CD4-positive, CD25-positive, alpha-beta regulatory T cell (primary cell): ENCODE data around the gene CERS6. TPM values are rescaled to one million over a fixed set of nuclear protein-coding genes. Genes with fewer than 3 reads are reported as not detected.

Source experiments
- ATAC-seq, 2 donors: fragments of 150-1000 bp; cut with Tn5 transposase; one replicate each; pipeline ENCODE4 v1.10.0; 2021; ENCODE audit warnings: low read depth in 2 of 2, moderate number of reproducible peaks in 2 of 2, moderate library complexity in 1 of 2
- DNase-seq, 3 donors: peaks; one replicate each; pipeline versions ENCODE4 v3.0.0 to v3.0.0-alpha.2; 2012 to 2022; ENCODE audit warnings: mixed read lengths in 1 of 3
- H3K27ac ChIP-seq: one replicate; pipeline ENCODE4 v1.7.0; 2013; ENCODE audit warnings: mild to moderate bottlenecking, low read length; ENCODE audit not compliant: insufficient read depth, poor library complexity, severe bottlenecking
- H3K27me3 ChIP-seq: one replicate; pipeline ENCODE4 v1.7.0; 2013; ENCODE audit warnings: low read length; ENCODE audit not compliant: control insufficient read depth, insufficient read depth
- H3K36me3 ChIP-seq: one replicate; pipeline ENCODE4 v1.7.0; 2013; ENCODE audit warnings: mild to moderate bottlenecking, low read length, moderate library complexity; ENCODE audit not compliant: control insufficient read depth, insufficient read depth
- H3K4me1 ChIP-seq: 2 replicates; pipeline ENCODE4 v1.7.0; 2013; ENCODE audit warnings: mild to moderate bottlenecking, low read length; ENCODE audit not compliant: insufficient read depth, control insufficient read depth, poor library complexity, severe bottlenecking
- H3K4me3 ChIP-seq: one replicate; pipeline ENCODE4 v1.7.0; 2013; ENCODE audit warnings: low read depth, mild to moderate bottlenecking, low read length, moderate library complexity
- H3K9me3 ChIP-seq, 2 experiments: 1 replicate in 1 of 2; 2 replicates in 1 of 2; pipeline ENCODE4 v1.7.0; 2013; ENCODE audit warnings: low read length in 2 of 2, mild to moderate bottlenecking in 1 of 2, moderate library complexity in 1 of 2; ENCODE audit not compliant: control insufficient read depth in 2 of 2
- H3K27ac Mint-ChIP-seq, 3 donors: one replicate each; pipeline ENCODE4 v1.8.0; 2020 to 2022; ENCODE audit warnings: mild to moderate bottlenecking in 3 of 3, mixed read lengths in 3 of 3, moderate library complexity in 2 of 3
- H3K27me3 Mint-ChIP-seq: one replicate; pipeline ENCODE4 v1.8.0; 2022; ENCODE audit warnings: mild to moderate bottlenecking, mixed read lengths
- H3K36me3 Mint-ChIP-seq: one replicate; pipeline ENCODE4 v1.8.0; 2020; ENCODE audit warnings: mixed read lengths
- H3K4me1 Mint-ChIP-seq, 4 donors: one replicate each; pipeline ENCODE4 v1.8.0; 2020 to 2022; ENCODE audit warnings: mixed read lengths in 4 of 4, mild to moderate bottlenecking in 1 of 4
- H3K4me3 Mint-ChIP-seq, 4 donors: one replicate each; pipeline ENCODE4 v1.8.0; 2020 to 2022; ENCODE audit warnings: mild to moderate bottlenecking in 4 of 4, mixed read lengths in 4 of 4, moderate library complexity in 3 of 4
- H3K9me3 Mint-ChIP-seq, 7 donors: one replicate each; pipeline ENCODE4 v1.8.0; 2020 to 2022; ENCODE audit warnings: mixed read lengths in 7 of 7, mild to moderate bottlenecking in 3 of 7, moderate library complexity in 2 of 7
- polyA plus RNA-seq, 4 donors: library from polyadenylated mRNA; unstranded; fragments of 300-500 nt; fragmentation: Illumina TruSeq; gene quantifications; one replicate each; pipeline ENCODE4 v1.2.3, GENCODE V29; 2021
- total RNA-seq: library from RNA; stranded (reverse); gene quantifications from one replicate; pipeline ENCODE4 v1.2.3, GENCODE V29; 2022

CERS6 gene
- total and polyA plus RNA-seq, 5 donors from 2014 or later, result 1.3 to 5.3 (median 3.6) TPM

- Mint-ChIP-seq H3K36me3 (peaks cover 16% of the 10 kb centered on the region), H3K27ac (no peak overlapping the region), H3K4me1 (peaks cover 0 to 2% (median 0%) of the 10 kb centered on the region in 4 donors)
These were observed 146.9 kb downstream of the CERS6 start for GRCh38 chr2:168602846-168603401.

GRCh38 chr2:168603439-168603961, 147.4 kb downstream of the CERS6 start:
- no peak overlapping the region for H3K4me3 ChIP-seq
- H3K4me1 ChIP-seq, result no peaks in the 10 kb centered on the region
- DNase-seq (no peak), ATAC-seq (no peak)
- peaks cover 6 to 18% of the 10 kb centered on the region in 2 experiments for H3K9me3 ChIP-seq
- H3K27ac Mint-ChIP-seq, result no peak overlapping the region
- no peak overlapping the region for H3K4me3 Mint-ChIP-seq
- peaks cover 0 to 20% (median 7%) of the 10 kb centered on the region in 7 donors for H3K9me3 Mint-ChIP-seq
- H3K27me3 Mint-ChIP-seq, result no peaks in the 10 kb centered on the region
- peaks cover 16% of the 10 kb centered on the region for H3K36me3 Mint-ChIP-seq
- H3K36me3 ChIP-seq, result no peaks in the 10 kb centered on the region
- H3K27me3 ChIP-seq, result no peaks in the 10 kb centered on the region
- H3K27ac ChIP-seq, result no peak overlapping the region
- H3K4me1 Mint-ChIP-seq, result peaks cover 0 to 2% (median 0%) of the 10 kb centered on the region in 4 donors

More at GRCh38 chr2:168602846-168603401, 146.9 kb downstream of the CERS6 start:
- DNase-seq (no peak), ATAC-seq (no peak)
- no peak overlapping the region for H3K27ac ChIP-seq
- no peak overlapping the region for H3K4me3 Mint-ChIP-seq
- no peaks in the 10 kb centered on the region for H3K27me3 Mint-ChIP-seq
- no peak overlapping the region for H3K4me3 ChIP-seq
- no peaks in the 10 kb centered on the region for H3K27me3 ChIP-seq
- H3K9me3 Mint-ChIP-seq, result peaks cover 0 to 20% (median 7%) of the 10 kb centered on the region in 7 donors
- H3K4me1 ChIP-seq, result no peaks in the 10 kb centered on the region
- no peaks in the 10 kb centered on the region for H3K36me3 ChIP-seq
- peaks cover 6 to 18% of the 10 kb centered on the region in 2 experiments for H3K9me3 ChIP-seq

GRCh38 chr2:168604252-168604651, 148.2 kb downstream of the CERS6 start:
- H3K27ac ChIP-seq, result no peak overlapping the region
- H3K4me3 Mint-ChIP-seq, result no peak overlapping the region
- peaks cover 0 to 20% (median 7%) of the 10 kb centered on the region in 7 donors for H3K9me3 Mint-ChIP-seq
- ATAC-seq (no peak), DNase-seq (no peak)
- H3K27ac Mint-ChIP-seq, result no peak overlapping the region
- H3K27me3 Mint-ChIP-seq, result no peaks in the 10 kb centered on the region
- H3K4me1 Mint-ChIP-seq, result peaks cover 0 to 2% (median 0%) of the 10 kb centered on the region in 4 donors
- no peaks in the 10 kb centered on the region for H3K36me3 ChIP-seq
- peaks cover 16% of the 10 kb centered on the region for H3K36me3 Mint-ChIP-seq
- peaks cover 6 to 18% of the 10 kb centered on the region in 2 experiments for H3K9me3 ChIP-seq
- no peaks in the 10 kb centered on the region for H3K4me1 ChIP-seq
- no peaks in the 10 kb centered on the region for H3K27me3 ChIP-seq
- no peak overlapping the region for H3K4me3 ChIP-seq

GRCh38 chr2:168607992-168608391, 151.9 kb downstream of the CERS6 start:
- Mint-ChIP-seq H3K36me3 (peaks cover 23% of the 10 kb centered on the region), H3K4me1 (peaks cover 0 to 11% (median 0%) of the 10 kb centered on the region in 4 donors), H3K4me3 (no peak overlapping the region), H3K9me3 (peaks cover 0 to 20% (median 6%) of the 10 kb centered on the region in 7 donors), H3K27ac (no peak overlapping the region), H3K27me3 (no peaks in the 10 kb centered on the region)
- H3K27me3 ChIP-seq, result no peaks in the 10 kb centered on the region
- peaks cover 6 to 18% of the 10 kb centered on the region in 2 experiments for H3K9me3 ChIP-seq
- H3K36me3 ChIP-seq, result no peaks in the 10 kb centered on the region
- DNase-seq (no peak), ATAC-seq (no peak)
- no peak overlapping the region for H3K4me3 ChIP-seq
- no peaks in the 10 kb centered on the region for H3K4me1 ChIP-seq
- H3K27ac ChIP-seq, result no peak overlapping the region

GRCh38 chr2:168608796-168609195, 152.7 kb downstream of the CERS6 start:
- Histone ChIP-seq H3K27ac (no peak overlapping the region), H3K4me1 (no peaks in the 10 kb centered on the region), H3K36me3 (no peaks in the 10 kb centered on the region), H3K27me3 (no peaks in the 10 kb centered on the region), H3K4me3 (no peak overlapping the region), H3K9me3 (peaks cover 6 to 18% of the 10 kb centered on the region in 2 experiments)
- no peak for ATAC-seq
- DNase-seq, result no peak
- Mint-ChIP-seq H3K36me3 (peaks cover 24% of the 10 kb centered on the region), H3K9me3 (peaks cover 0 to 20% (median 5%) of the 10 kb centered on the region in 7 donors), H3K27ac (no peak overlapping the region), H3K4me3 (no peak overlapping the region), H3K4me1 (peaks cover 0 to 14% (median 0%) of the 10 kb centered on the region in 4 donors), H3K27me3 (peaks cover 4% of the 10 kb centered on the region)

GRCh38 chr2:168611091-168611490, 155.0 kb downstream of the CERS6 start:
- H3K4me3 Mint-ChIP-seq, result no peak overlapping the region

GRCh38 chr2:168611896-168612650, 156.0 kb downstream of the CERS6 start:
- peak overlapping the region in 1 of 3 donors; percentile 16 for H3K27ac Mint-ChIP-seq
- peaks cover 0 to 3% (median 0%) of the 10 kb centered on the region in 7 donors for H3K9me3 Mint-ChIP-seq
- H3K4me3 Mint-ChIP-seq, result no peak overlapping the region
- H3K27ac ChIP-seq, result no peak overlapping the region
- ATAC-seq (no peak), DNase-seq (peak in 1 of 3 donors; percentile 20)
- H3K4me3 ChIP-seq, result no peak overlapping the region
- H3K27me3 Mint-ChIP-seq, result peaks cover 4% of the 10 kb centered on the region
- H3K27me3 ChIP-seq, result no peaks in the 10 kb centered on the region
- no peaks in the 10 kb centered on the region for H3K36me3 ChIP-seq
- no peaks in the 10 kb centered on the region for H3K9me3 ChIP-seq
- peaks cover 10% of the 10 kb centered on the region for H3K36me3 Mint-ChIP-seq
- no peaks in the 10 kb centered on the region for H3K4me1 ChIP-seq
- peaks cover 0 to 14% (median 0%) of the 10 kb centered on the region in 4 donors for H3K4me1 Mint-ChIP-seq

More at GRCh38 chr2:168611091-168611490, 155.0 kb downstream of the CERS6 start:
- Mint-ChIP-seq H3K4me1 (peaks cover 0 to 14% (median 0%) of the 10 kb centered on the region in 4 donors), H3K9me3 (peaks cover 0 to 7% (median 2%) of the 10 kb centered on the region in 7 donors), H3K27me3 (peaks cover 4% of the 10 kb centered on the region), H3K36me3 (peaks cover 17% of the 10 kb centered on the region), H3K27ac (no peak overlapping the region)
- Histone ChIP-seq H3K4me3 (no peak overlapping the region), H3K27ac (no peak overlapping the region), H3K9me3 (peaks cover 0 to 2% of the 10 kb centered on the region in 2 experiments), H3K36me3 (no peaks in the 10 kb centered on the region), H3K4me1 (no peaks in the 10 kb centered on the region), H3K27me3 (no peaks in the 10 kb centered on the region)
- ATAC-seq (no peak), DNase-seq (no peak)
